Measurements from ENCODE around the gene EML6.

DNA sequence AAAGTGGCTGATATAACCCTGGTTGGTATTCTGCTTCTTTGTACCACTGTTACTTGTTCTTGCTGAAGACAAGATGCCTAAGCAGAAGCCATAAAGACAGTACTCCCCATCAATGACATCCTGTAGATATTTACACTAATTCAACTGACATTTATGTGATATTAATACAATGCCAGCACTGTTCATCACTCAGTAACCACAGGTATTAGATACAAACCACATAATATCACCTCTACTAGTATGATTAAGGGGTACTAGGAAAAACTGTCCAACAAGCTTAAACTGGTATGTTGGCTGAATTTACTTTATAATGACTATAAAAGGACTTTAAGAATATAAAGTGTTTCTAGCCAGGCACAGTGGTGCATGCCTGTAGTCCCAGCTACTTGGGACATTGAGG lies 261.0 kb downstream of the EML6 start:
- TF ChIP-seq ESRRA (IDR thresholded peaks at IDR 0.05; ENCODE audit: low read length) (no peak), EP300 (IDR thresholded peaks at IDR 0.05; ENCODE audit: borderline replicate concordance in 1 of 2, control insufficient read depth in 1 of 2, low read depth in 2 of 2, low read length in 2 of 2) (no peak)

Measured in GM12878 (cell line).